Keratinocyte (primary cell): Measurements from ENCODE around the gene PHLDB3. TPM values are rescaled to one million over a fixed set of nuclear protein-coding genes. Genes with fewer than 3 reads are reported as not detected.
A peak's percentile ranks its signal among the peaks of the same experiment; 100 is the strongest.

Experiments
- DNase-seq: peaks from one replicate; pipeline ENCODE4 v3.0.0-alpha.2; 2011; ENCODE audit warnings: low read depth, missing footprints, low spot score
- FAIRE-seq: peaks from 2 replicates; lab custom pipeline; 2011; peaks lifted over from hg19 to GRCh38; lab: Jason Lieb, UNC
- H2AFZ ChIP-seq: 2 replicates; pipeline ENCODE4 v1.6.0; 2012; ENCODE audit warnings: low read length, control low read depth, inconsistent platforms; ENCODE audit not compliant: control insufficient read depth
- H3K27ac ChIP-seq: 2 replicates; pipeline ENCODE4 v1.5.1; 2011; ENCODE audit warnings: low read length; ENCODE audit not compliant: control insufficient read depth, insufficient read depth
- H3K27me3 ChIP-seq: 3 replicates; pipeline ENCODE4 v1.6.0; 2011; ENCODE audit warnings: low read length; ENCODE audit not compliant: control insufficient read depth, insufficient read depth; ENCODE audit errors: extremely low read depth
- H3K36me3 ChIP-seq, 2 experiments: 2 replicates in 1 of 2; 3 replicates in 1 of 2; pipeline ENCODE4 v1.5.1; 2011; ENCODE audit warnings: low read length in 2 of 2, mild to moderate bottlenecking in 1 of 2; ENCODE audit not compliant: control insufficient read depth in 2 of 2, insufficient read depth in 2 of 2; ENCODE audit errors: extremely low read depth in 1 of 2
- H3K4me1 ChIP-seq: 3 replicates; pipeline ENCODE4 v1.5.1; 2011; ENCODE audit warnings: low read length; ENCODE audit not compliant: control insufficient read depth, insufficient read depth; ENCODE audit errors: extremely low read depth
- H3K4me2 ChIP-seq: 3 replicates; pipeline ENCODE4 v1.6.0; 2011; ENCODE audit warnings: low read depth, low read length; ENCODE audit not compliant: control insufficient read depth, insufficient read depth; ENCODE audit errors: extremely low read depth
- H3K4me3 ChIP-seq, 3 experiments: fragments of 200-600 bp in 1 of 3; sonication (generic) in 1 of 3; 2 replicates in 2 of 3; 3 replicates in 1 of 3; pipeline ENCODE4 v1.5.1; 2011 to 2016; ENCODE audit warnings: low read length in 3 of 3, mild to moderate bottlenecking in 3 of 3, control low read depth in 2 of 3, inconsistent platforms in 1 of 3, low read depth in 1 of 3, mixed read lengths in 1 of 3, mixed run types in 1 of 3, moderate library complexity in 1 of 3; ENCODE audit not compliant: control insufficient read depth in 2 of 3, insufficient read depth in 2 of 3; ENCODE audit errors: extremely low read depth in 1 of 3
- H3K79me2 ChIP-seq: 2 replicates; pipeline ENCODE4 v1.6.0; 2012; ENCODE audit warnings: low read length; ENCODE audit not compliant: control insufficient read depth, insufficient read depth
- H3K9ac ChIP-seq: 3 replicates; pipeline ENCODE4 v1.6.0; 2011; ENCODE audit warnings: low read length; ENCODE audit not compliant: control insufficient read depth, insufficient read depth; ENCODE audit errors: extremely low read depth
- H3K9me1 ChIP-seq: 3 replicates; pipeline ENCODE4 v1.6.0; 2011; ENCODE audit warnings: low read length; ENCODE audit not compliant: control insufficient read depth, insufficient read depth; ENCODE audit errors: extremely low read depth
- H3K9me3 ChIP-seq: 2 replicates; pipeline ENCODE4 v1.5.1; 2012; ENCODE audit warnings: low read depth, low read length; ENCODE audit not compliant: control insufficient read depth
- H4K20me1 ChIP-seq: 3 replicates; pipeline ENCODE4 v1.6.0; 2011; ENCODE audit warnings: low read length; ENCODE audit not compliant: control insufficient read depth, insufficient read depth; ENCODE audit errors: extremely low read depth
- EZH2 ChIP-seq: IDR thresholded peaks from one replicate; pipeline ENCODE4 v1.6.1; 2012; ENCODE audit warnings: inconsistent platforms, mild to moderate bottlenecking, low read length, moderate library complexity
- dilution Hi-C: fragments of 300-500 bp; cut with MboI; formaldehyde crosslinking; loops from one replicate; pipeline ENCODE4 v1.7.0; 2020; ENCODE audit warnings: low sequenced_read_pairs; ENCODE audit not compliant: extremely low pct_ligation_motif_present
- polyA plus RNA-seq, 5 experiments: library from polyadenylated mRNA; depleted of rRNA in 3 of 5; stranded (reverse) in 3 of 5; stranded (forward) in 1 of 5; unstranded in 1 of 5; fragments of >200 nt; gene quantifications; 1 replicate in 1 of 5; 2 replicates in 3 of 5; 3 replicates in 1 of 5; pipeline versions ENCODE4 v1.2.1 to v1.2.3, GENCODE V29; 2011 to 2012; ENCODE audit warnings: missing spikeins in 2 of 5, low read depth in 1 of 5, low replicate concordance in 1 of 5
- TF ChIP-seq, protein P1 (sequence below), 3 experiments: IDR thresholded peaks in 1 of 3; conservative IDR thresholded peaks in 1 of 3; optimal IDR thresholded peaks in 1 of 3; 2 replicates in 2 of 3; 3 replicates in 1 of 3; pipeline versions ENCODE3 to v1.5.1; 2011; ENCODE audit warnings: low read length in 3 of 3, mild to moderate bottlenecking in 3 of 3, moderate library complexity in 2 of 3, control low read depth in 1 of 3, inconsistent platforms in 1 of 3; ENCODE audit not compliant: insufficient read depth in 2 of 3; ENCODE audit errors: extremely low read depth in 1 of 3

The PHLDB3 gene
- polyA plus RNA-seq, 1 donor (not counting 4 experiments of a cell fraction or from before 2014, with no cell fraction given), result 6.7 TPM

DNA sequence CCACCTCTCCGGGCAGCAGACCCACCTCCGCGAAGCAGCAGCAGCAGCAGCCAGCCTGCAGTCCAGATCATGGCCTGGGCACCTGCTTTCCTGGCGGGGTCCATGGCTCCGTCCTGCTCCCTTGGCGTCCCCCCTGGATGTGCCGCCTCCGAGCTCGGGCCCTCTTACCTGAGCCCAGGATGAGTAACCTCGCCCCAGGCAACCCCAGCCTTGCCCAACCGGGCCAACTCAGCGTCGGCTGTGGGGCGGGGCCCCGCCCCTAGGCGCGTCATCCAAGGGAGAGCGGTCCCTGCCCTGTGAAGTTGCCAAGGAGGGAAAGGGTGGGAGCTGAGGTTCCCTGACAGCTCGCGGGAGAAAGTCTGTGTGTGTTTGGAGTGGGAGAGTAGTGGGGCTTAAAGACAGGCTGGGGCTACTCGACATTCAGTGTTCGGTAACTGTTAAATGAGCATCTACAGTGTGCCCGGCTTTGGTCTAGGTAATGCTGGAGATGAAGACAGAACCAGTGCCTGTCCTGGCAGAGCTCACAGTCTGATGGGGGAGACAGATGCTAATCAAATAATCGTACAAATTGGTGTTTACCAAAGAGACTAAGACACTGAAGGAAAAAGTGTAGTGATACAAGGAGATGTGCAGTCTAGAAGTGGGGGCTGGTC lies 39.0 kb downstream of the PHLDB3 start, which contains the start of gene LYPD3:
TSS of gene LYPD3 (minus strand) at position 141 of the 653 bp plus-strand sequence. CDS start at position 104, 37 bp downstream.
- peaks cover 2% of the 10 kb centered on the region for H3K9me1 ChIP-seq
- TF ChIP-seq, protein P1, sequence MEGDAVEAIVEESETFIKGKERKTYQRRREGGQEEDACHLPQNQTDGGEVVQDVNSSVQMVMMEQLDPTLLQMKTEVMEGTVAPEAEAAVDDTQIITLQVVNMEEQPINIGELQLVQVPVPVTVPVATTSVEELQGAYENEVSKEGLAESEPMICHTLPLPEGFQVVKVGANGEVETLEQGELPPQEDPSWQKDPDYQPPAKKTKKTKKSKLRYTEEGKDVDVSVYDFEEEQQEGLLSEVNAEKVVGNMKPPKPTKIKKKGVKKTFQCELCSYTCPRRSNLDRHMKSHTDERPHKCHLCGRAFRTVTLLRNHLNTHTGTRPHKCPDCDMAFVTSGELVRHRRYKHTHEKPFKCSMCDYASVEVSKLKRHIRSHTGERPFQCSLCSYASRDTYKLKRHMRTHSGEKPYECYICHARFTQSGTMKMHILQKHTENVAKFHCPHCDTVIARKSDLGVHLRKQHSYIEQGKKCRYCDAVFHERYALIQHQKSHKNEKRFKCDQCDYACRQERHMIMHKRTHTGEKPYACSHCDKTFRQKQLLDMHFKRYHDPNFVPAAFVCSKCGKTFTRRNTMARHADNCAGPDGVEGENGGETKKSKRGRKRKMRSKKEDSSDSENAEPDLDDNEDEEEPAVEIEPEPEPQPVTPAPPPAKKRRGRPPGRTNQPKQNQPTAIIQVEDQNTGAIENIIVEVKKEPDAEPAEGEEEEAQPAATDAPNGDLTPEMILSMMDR (optimal IDR thresholded peaks at IDR 0.05 in 1 of 3, IDR thresholded peaks at IDR 0.05 in 1 of 3, conservative IDR thresholded peaks at IDR 0.05 in 1 of 3; ENCODE audit: extremely low read depth in 1 of 3, insufficient read depth in 2 of 3, low read length in 3 of 3), result no peak
- TF ChIP-seq EZH2, result no peak
- peak within 1 kb of the TSS; percentile 95 for H3K4me2 ChIP-seq
- H3K9ac ChIP-seq, result peak within 1 kb of the TSS; percentile 90
- no peaks in the 10 kb centered on the region for H4K20me1 ChIP-seq
- peak; percentile 88 for DNase-seq
- H3K79me2 ChIP-seq, result peaks cover 10% of the 10 kb centered on the region
- peaks cover 5 to 19% of the 10 kb centered on the region in 2 experiments for H3K36me3 ChIP-seq
- H3K27me3 ChIP-seq, result no peaks in the 10 kb centered on the region
- peaks cover 48% of the 10 kb centered on the region for H3K4me1 ChIP-seq
- FAIRE-seq, result peak; percentile 78
- H3K9me3 ChIP-seq, result no peaks in the 10 kb centered on the region
- H3K4me3 ChIP-seq, result peak within 1 kb of the TSS; percentile 63 to 84 (median 71)
- peak within 1 kb of the TSS; percentile 76 for H2AFZ ChIP-seq
- dilution Hi-C loops, result no loop called here
- peak within 1 kb of the TSS; percentile 89 for H3K27ac ChIP-seq

DNA sequence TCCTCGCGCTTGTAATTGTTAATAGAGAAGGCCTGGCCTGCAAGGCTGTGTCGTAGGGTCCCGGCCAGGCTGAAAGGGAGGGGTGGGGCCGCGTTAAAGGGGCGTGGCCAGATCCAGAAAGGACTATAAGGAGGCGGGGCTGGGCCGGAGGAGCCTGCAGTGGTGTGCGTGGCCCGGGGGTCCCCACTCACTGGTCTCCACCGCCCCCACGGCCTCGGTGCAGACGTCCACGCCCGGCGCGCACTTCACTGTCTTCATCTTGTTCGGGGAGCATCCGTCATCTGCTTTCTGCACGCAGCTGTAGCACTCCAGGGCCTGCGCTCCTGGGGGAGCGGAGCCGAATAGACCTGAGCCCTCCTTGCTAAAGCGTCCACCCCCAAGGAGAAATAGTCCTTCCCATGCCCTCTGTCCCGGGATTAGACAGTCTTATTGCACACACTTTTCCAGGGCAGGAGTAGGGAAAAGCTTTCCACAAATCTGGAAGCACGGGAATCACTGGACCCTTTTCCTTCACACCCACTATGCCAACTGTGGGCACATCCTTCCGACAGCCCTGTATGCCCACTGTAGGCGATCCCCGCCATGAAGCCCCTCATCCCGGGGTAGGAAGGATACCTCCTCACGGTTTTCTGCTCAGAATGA lies 40.3 kb downstream of the PHLDB3 start:
- Histone ChIP-seq H3K4me2 (peak overlapping the region; percentile 95), H3K79me2 (peaks cover 10% of the 10 kb centered on the region), H3K9me3 (no peaks in the 10 kb centered on the region), H3K36me3 (peaks cover 7 to 19% of the 10 kb centered on the region in 2 experiments), H4K20me1 (no peaks in the 10 kb centered on the region), H3K4me3 (peak overlapping the region; percentile 63 to 84 (median 71)), H3K4me1 (peaks cover 41% of the 10 kb centered on the region), H3K9me1 (peaks cover 2% of the 10 kb centered on the region), H3K27ac (peak overlapping the region; percentile 76), H3K9ac (peak overlapping the region; percentile 90), H3K27me3 (no peaks in the 10 kb centered on the region), H2AFZ (peak overlapping the region; percentile 92)
- TF ChIP-seq, protein P1 (optimal IDR thresholded peaks at IDR 0.05 in 1 of 3, IDR thresholded peaks at IDR 0.05 in 1 of 3, conservative IDR thresholded peaks at IDR 0.05 in 1 of 3; ENCODE audit: extremely low read depth in 1 of 3, insufficient read depth in 2 of 3, low read length in 3 of 3), result no peak
- no peak for TF ChIP-seq EZH2
- dilution Hi-C loops, result no loop called here
- FAIRE-seq (no peak), DNase-seq (no peak)
